Liver (tissue), 9 donors: ENCODE data around the gene PIGL. TPM values are rescaled to one million over a fixed set of nuclear protein-coding genes. Genes with fewer than 3 reads are reported as not detected.

Experiments
- DNase-seq: peaks from one replicate; pipeline ENCODE4 v3.0.0-alpha.2; 2017; ENCODE audit warnings: low spot score
- H3K27ac ChIP-seq, 2 donors: one replicate each; pipeline ENCODE4 v1.7.0; 2013; ENCODE audit warnings: inconsistent platforms in 2 of 2, low read length in 2 of 2, control low read depth in 1 of 2, low read depth in 1 of 2, mild to moderate bottlenecking in 1 of 2
- H3K27me3 ChIP-seq, 4 donors: one replicate each; pipeline versions ENCODE4 v1.6.1 to v1.7.0; 2013; ENCODE audit warnings: low read length in 3 of 4, inconsistent platforms in 1 of 4, mild to moderate bottlenecking in 1 of 4, moderate library complexity in 1 of 4; ENCODE audit not compliant: control insufficient read depth in 4 of 4, insufficient read depth in 4 of 4
- H3K36me3 ChIP-seq, 4 donors: one replicate each; pipeline versions ENCODE4 v1.6.1 to v1.7.0; 2013; ENCODE audit warnings: low read length in 3 of 4, mild to moderate bottlenecking in 3 of 4, low read depth in 1 of 4, moderate library complexity in 1 of 4; ENCODE audit not compliant: control insufficient read depth in 4 of 4, insufficient read depth in 3 of 4
- H3K4me1 ChIP-seq, 4 donors: one replicate each; pipeline versions ENCODE4 v1.6.1 to v1.7.0; 2013; ENCODE audit warnings: low read length in 3 of 4, mild to moderate bottlenecking in 3 of 4, moderate library complexity in 1 of 4; ENCODE audit not compliant: control insufficient read depth in 4 of 4, insufficient read depth in 4 of 4
- H3K4me3 ChIP-seq, 3 donors: one replicate each; pipeline versions ENCODE4 v1.6.1 to v1.7.0; 2013; ENCODE audit warnings: low read length in 3 of 3, control low read depth in 1 of 3, low read depth in 1 of 3, mild to moderate bottlenecking in 1 of 3
- H3K9ac ChIP-seq, 2 donors: one replicate each; pipeline ENCODE4 v1.7.0; 2013; ENCODE audit warnings: low read length in 2 of 2, mild to moderate bottlenecking in 2 of 2, moderate library complexity in 2 of 2, control low read depth in 1 of 2, low read depth in 1 of 2
- H3K9me3 ChIP-seq, 4 donors: one replicate each; pipeline versions ENCODE4 v1.6.1 to v1.7.0; 2013; ENCODE audit warnings: low read length in 3 of 4; ENCODE audit not compliant: control insufficient read depth in 4 of 4
- EGR1 ChIP-seq, 2 donors: IDR thresholded peaks; 2 replicates each; pipeline ENCODE4 v1.6.1; 2016 to 2018; ENCODE audit warnings: antibody characterized with exemption in 2 of 2, low read depth in 2 of 2
- FOXA1 ChIP-seq: IDR thresholded peaks from 2 replicates; pipeline ENCODE4 v1.6.1; 2016; ENCODE audit warnings: antibody characterized with exemption
- FOXA2 ChIP-seq: IDR thresholded peaks from 2 replicates; pipeline ENCODE4 v1.6.1; 2016; ENCODE audit warnings: antibody characterized with exemption
- HNF4G ChIP-seq: IDR thresholded peaks from 2 replicates; pipeline ENCODE4 v1.6.1; 2016; ENCODE audit warnings: antibody characterized with exemption
- RAD21 ChIP-seq, 2 donors: IDR thresholded peaks; 2 replicates each; pipeline ENCODE4 v1.6.1; 2016; ENCODE audit warnings: antibody characterized with exemption in 2 of 2, mild to moderate bottlenecking in 2 of 2
- RXRA ChIP-seq, 2 donors: IDR thresholded peaks; 2 replicates each; pipeline ENCODE4 v1.6.1; 2017 to 2018; ENCODE audit warnings: antibody characterized with exemption in 2 of 2, mild to moderate bottlenecking in 1 of 2
- SP1 ChIP-seq: IDR thresholded peaks from 2 replicates; pipeline ENCODE4 v1.6.1; 2018; ENCODE audit warnings: antibody characterized with exemption, mild to moderate bottlenecking
- TAF1 ChIP-seq: conservative IDR thresholded peaks from 2 replicates; pipeline ENCODE4 v1.6.1; 2016; ENCODE audit warnings: antibody characterized with exemption, mild to moderate bottlenecking
- YY1 ChIP-seq: IDR thresholded peaks from 2 replicates; pipeline ENCODE4 v1.6.1; 2016; ENCODE audit warnings: antibody characterized with exemption, mild to moderate bottlenecking
- WGBS: extraction: QIAGEN DNeasy Blood & Tissue Kit; methylation state at CpG from one replicate; pipeline ENCODE4 v1.1.7; 2013; 5-methylcytosine and 5-hydroxymethylcytosine counted together
- polyA plus RNA-seq, 2 donors: library from polyadenylated mRNA; stranded (reverse) in 1 of 2; unstranded in 1 of 2; fragments of 200-250 nt in 1 of 2; fragments of >200 nt in 1 of 2; fragmentation: Nextera tagmentation in 1 of 2; extraction: Ambion mirVana in 1 of 2; gene quantifications; one replicate each; pipeline versions ENCODE4 v1.2.1 to v1.2.3, GENCODE V29; 2013 to 2015
- total RNA-seq, 2 donors: library from RNA; depleted of rRNA; stranded (reverse); fragments of >200 nt; gene quantifications; one replicate each; pipeline ENCODE4 v1.2.3, GENCODE V29; 2014
- TF ChIP-seq, protein P1 (sequence below): IDR thresholded peaks from 2 replicates; pipeline ENCODE4 v1.6.1; 2016; ENCODE audit warnings: antibody characterized with exemption
- TF ChIP-seq, protein P2 (sequence below): fragments of 150-350 bp; IDR thresholded peaks from 2 replicates; pipeline ENCODE4 v1.5.1; 2017; ENCODE audit warnings: improper control_type of control experiment, low read depth, low read length; ENCODE audit not compliant: missing input control
- TF ChIP-seq, protein P3 (sequence below): IDR thresholded peaks from 2 replicates; pipeline ENCODE4 v1.6.1; 2016; ENCODE audit warnings: antibody characterized with exemption
- TF ChIP-seq, protein P4 (sequence below): IDR thresholded peaks from 2 replicates; pipeline ENCODE4 v1.6.1; 2016; ENCODE audit warnings: antibody characterized with exemption, mild to moderate bottlenecking
- donor health status: healthy.
- donor health status: healthy.
- donor health status: healthy.
- donor health status: healthy.
- donor health status: healthy.

The PIGL gene
- total and polyA plus RNA-seq, 4 donors = 6.7 to 34.7 (median 14.7) TPM

DNA sequence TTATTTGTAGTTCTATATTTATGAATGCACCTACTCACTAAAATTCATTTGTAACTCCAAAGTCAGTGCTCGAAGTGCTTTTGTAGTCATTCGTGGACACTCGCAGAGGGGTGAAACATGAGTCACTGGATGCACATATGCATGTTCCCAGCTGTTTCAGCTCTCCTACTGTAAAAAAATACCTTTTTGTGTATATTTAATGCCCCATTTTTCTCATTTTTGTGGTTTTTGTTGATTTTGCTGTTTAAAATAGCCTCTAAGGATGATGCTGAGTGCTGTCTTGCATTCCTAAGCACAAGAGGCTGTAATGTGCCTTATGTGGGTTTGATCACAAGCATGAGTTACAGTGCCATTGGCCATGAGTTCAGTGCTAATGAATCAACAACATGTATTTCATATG lies 105.6 kb downstream of the PIGL start (continued):
- TF ChIP-seq EGR1 (IDR thresholded peaks at IDR 0.05; ENCODE audit: low read depth in 2 of 2) = no peak
- TF ChIP-seq, protein P1, sequence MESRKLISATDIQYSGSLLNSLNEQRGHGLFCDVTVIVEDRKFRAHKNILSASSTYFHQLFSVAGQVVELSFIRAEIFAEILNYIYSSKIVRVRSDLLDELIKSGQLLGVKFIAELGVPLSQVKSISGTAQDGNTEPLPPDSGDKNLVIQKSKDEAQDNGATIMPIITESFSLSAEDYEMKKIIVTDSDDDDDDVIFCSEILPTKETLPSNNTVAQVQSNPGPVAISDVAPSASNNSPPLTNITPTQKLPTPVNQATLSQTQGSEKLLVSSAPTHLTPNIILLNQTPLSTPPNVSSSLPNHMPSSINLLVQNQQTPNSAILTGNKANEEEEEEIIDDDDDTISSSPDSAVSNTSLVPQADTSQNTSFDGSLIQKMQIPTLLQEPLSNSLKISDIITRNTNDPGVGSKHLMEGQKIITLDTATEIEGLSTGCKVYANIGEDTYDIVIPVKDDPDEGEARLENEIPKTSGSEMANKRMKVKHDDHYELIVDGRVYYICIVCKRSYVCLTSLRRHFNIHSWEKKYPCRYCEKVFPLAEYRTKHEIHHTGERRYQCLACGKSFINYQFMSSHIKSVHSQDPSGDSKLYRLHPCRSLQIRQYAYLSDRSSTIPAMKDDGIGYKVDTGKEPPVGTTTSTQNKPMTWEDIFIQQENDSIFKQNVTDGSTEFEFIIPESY = no peak
- TF ChIP-seq SP1 = no peak

DNA sequence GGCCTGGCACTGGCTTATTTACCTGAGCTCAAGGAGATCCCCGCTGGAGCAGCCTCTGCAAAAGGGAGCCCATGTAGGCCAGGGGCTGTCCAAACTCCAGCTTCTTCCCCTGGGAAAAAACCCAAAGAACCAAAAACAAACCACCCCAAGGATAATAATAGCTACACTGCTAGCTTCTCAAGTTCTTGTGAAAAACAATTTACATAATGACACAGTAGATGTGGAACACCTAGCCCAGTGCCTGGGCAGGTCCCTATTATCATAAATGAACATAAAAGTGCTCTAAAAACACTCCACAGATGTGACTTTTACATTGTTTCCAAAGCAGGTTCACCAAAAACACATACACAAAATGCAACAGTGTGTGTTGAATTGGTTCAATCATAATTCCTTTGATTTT lies 109.0 kb downstream of the PIGL start:
- peaks cover 0 to 3% (median under 1%) of the 10 kb centered on the region in 4 donors for H3K36me3 ChIP-seq
- H3K9me3 ChIP-seq = no peaks in the 10 kb centered on the region
- no peak overlapping the region for H3K4me3 ChIP-seq
- WGBS = 97% methylated on average over 1 of the region's 1 CpG
- no peak overlapping the region for H3K9ac ChIP-seq
- no peak overlapping the region for H3K27ac ChIP-seq
- no peak for DNase-seq
- no peaks in the 10 kb centered on the region for H3K27me3 ChIP-seq
- no peak for TF ChIP-seq TAF1
- no peak for TF ChIP-seq RXRA (IDR thresholded peaks at IDR 0.05)
- TF ChIP-seq YY1 = no peak
- TF ChIP-seq FOXA2 = no peak
- TF ChIP-seq HNF4G = no peak
- no peak for TF ChIP-seq SP1
- no peak for TF ChIP-seq EGR1 (IDR thresholded peaks at IDR 0.05; ENCODE audit: low read depth in 2 of 2)
- TF ChIP-seq, protein P2, sequence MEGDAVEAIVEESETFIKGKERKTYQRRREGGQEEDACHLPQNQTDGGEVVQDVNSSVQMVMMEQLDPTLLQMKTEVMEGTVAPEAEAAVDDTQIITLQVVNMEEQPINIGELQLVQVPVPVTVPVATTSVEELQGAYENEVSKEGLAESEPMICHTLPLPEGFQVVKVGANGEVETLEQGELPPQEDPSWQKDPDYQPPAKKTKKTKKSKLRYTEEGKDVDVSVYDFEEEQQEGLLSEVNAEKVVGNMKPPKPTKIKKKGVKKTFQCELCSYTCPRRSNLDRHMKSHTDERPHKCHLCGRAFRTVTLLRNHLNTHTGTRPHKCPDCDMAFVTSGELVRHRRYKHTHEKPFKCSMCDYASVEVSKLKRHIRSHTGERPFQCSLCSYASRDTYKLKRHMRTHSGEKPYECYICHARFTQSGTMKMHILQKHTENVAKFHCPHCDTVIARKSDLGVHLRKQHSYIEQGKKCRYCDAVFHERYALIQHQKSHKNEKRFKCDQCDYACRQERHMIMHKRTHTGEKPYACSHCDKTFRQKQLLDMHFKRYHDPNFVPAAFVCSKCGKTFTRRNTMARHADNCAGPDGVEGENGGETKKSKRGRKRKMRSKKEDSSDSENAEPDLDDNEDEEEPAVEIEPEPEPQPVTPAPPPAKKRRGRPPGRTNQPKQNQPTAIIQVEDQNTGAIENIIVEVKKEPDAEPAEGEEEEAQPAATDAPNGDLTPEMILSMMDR = no peak
- TF ChIP-seq FOXA1 = no peak
- peaks cover 0 to 10% (median 5%) of the 10 kb centered on the region in 4 donors for H3K4me1 ChIP-seq

DNA sequence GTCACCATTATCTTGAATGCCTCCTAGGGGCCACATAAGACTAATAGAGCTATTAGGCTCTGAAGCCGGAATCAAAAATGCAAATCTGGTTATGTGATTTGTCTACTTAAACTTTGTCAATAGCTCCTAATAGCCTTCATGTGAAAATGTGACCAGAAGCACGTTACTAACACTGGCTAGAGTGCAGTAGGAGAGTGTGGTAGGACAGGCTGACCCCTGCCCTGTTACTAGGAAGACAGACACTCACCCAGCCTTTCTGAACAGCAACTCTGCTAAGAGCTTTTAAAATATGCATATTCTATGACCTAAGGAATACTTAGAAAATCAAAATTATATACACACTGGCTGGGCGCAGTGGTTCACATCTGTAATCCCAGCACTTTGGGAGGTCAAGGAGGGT lies 110.0 kb downstream of the PIGL start:
- no peaks in the 10 kb centered on the region for H3K9me3 ChIP-seq
- H3K27ac ChIP-seq = no peak overlapping the region
- WGBS = 88% methylated on average over 3 of the region's 3 CpGs
- no peak overlapping the region for H3K9ac ChIP-seq
- H3K36me3 ChIP-seq = peaks cover 0 to 3% (median under 1%) of the 10 kb centered on the region in 4 donors
- TF ChIP-seq, protein P3, sequence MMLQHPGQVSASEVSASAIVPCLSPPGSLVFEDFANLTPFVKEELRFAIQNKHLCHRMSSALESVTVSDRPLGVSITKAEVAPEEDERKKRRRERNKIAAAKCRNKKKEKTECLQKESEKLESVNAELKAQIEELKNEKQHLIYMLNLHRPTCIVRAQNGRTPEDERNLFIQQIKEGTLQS = no peak
- no peak for TF ChIP-seq RAD21 (IDR thresholded peaks at IDR 0.05)
- TF ChIP-seq, protein P4, sequence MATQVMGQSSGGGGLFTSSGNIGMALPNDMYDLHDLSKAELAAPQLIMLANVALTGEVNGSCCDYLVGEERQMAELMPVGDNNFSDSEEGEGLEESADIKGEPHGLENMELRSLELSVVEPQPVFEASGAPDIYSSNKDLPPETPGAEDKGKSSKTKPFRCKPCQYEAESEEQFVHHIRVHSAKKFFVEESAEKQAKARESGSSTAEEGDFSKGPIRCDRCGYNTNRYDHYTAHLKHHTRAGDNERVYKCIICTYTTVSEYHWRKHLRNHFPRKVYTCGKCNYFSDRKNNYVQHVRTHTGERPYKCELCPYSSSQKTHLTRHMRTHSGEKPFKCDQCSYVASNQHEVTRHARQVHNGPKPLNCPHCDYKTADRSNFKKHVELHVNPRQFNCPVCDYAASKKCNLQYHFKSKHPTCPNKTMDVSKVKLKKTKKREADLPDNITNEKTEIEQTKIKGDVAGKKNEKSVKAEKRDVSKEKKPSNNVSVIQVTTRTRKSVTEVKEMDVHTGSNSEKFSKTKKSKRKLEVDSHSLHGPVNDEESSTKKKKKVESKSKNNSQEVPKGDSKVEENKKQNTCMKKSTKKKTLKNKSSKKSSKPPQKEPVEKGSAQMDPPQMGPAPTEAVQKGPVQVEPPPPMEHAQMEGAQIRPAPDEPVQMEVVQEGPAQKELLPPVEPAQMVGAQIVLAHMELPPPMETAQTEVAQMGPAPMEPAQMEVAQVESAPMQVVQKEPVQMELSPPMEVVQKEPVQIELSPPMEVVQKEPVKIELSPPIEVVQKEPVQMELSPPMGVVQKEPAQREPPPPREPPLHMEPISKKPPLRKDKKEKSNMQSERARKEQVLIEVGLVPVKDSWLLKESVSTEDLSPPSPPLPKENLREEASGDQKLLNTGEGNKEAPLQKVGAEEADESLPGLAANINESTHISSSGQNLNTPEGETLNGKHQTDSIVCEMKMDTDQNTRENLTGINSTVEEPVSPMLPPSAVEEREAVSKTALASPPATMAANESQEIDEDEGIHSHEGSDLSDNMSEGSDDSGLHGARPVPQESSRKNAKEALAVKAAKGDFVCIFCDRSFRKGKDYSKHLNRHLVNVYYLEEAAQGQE = no peak
- TF ChIP-seq, protein P2 = no peak
- no peaks in the 10 kb centered on the region for H3K27me3 ChIP-seq
- no peak for DNase-seq
- no peak overlapping the region for H3K4me3 ChIP-seq
- H3K4me1 ChIP-seq = peaks cover 0 to 10% (median 5%) of the 10 kb centered on the region in 4 donors
